SU-DHL-6 (cell line): ENCODE data around the gene THSD7A.

Experiments
- CTCF ChIP-seq: fragments of 200-600 bp; sonication (generic); IDR thresholded peaks from one replicate; pipeline ENCODE4 v1.5.1; 2017; ENCODE audit warnings: antibody characterized with exemption, mild to moderate bottlenecking, low read length, moderate library complexity; ENCODE audit not compliant: insufficient read depth, poor library complexity, severe bottlenecking
- EZH2phosphoT487 ChIP-seq: fragments of 200-600 bp; sonication (generic), shearing (Covaris generic); conservative IDR thresholded peaks from 2 replicates; pipeline ENCODE4 v1.6.1; 2018; ENCODE audit warnings: mild to moderate bottlenecking, antibody characterized with exemption, low read length, moderate library complexity, mixed read lengths

GRCh38 chr7:11424006-11424405 lies 408.0 kb downstream of the THSD7A start:
- no peak for TF ChIP-seq CTCF
- no peak for TF ChIP-seq EZH2phosphoT487
